Measurements from ENCODE around the gene CHCHD1. TPM values are rescaled to one million over a fixed set of nuclear protein-coding genes. Genes with fewer than 3 reads are reported as not detected.

CHCHD1 gene
- total and polyA plus RNA-seq, 2 donors (not counting 3 experiments of a cell fraction or from before 2014, with no cell fraction given): 31.7 to 39.2 TPM

DNA sequence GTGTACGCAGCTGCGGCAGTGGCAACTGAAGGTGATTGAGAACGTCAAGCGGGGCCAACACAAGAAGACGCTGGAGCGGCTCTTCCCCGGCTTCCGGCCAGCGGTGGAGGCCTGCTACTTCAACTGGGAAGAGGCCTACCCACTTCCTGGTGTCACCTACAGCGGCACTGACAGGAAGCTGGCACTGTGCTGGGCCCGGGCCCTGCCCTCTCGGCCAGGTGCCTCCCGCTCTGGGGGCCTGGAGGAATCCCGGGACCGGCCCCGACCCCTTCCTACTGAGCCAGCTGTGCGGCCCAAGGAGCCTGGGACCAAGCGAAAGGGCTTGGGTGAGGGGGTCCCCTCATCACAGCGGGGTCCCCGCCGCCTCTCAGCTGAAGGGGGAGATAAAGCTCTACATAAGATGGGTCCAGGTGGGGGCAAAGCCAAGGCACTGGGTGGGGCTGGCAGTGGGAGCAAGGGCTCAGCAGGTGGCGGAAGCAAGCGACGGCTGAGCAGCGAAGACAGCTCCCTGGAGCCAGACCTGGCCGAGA lies 10.1 kb downstream of the CHCHD1 start:
- intact Hi-C loops (cut with micrococcal nuclease) (no loop called here), dilution Hi-C loops (cut with MboI; ENCODE audit: extremely low pct_ligation_motif_present, low sequenced_read_pairs) (no loop called here)
- Histone ChIP-seq H3K4me2 (ENCODE audit: insufficient read depth, low read length) (no peak overlapping the region), H2AFZ (ENCODE audit: low read depth, low read length) (no peak overlapping the region), H3K36me3 (ENCODE audit: control insufficient read depth in 2 of 2, extremely low read depth in 1 of 2, insufficient read depth in 2 of 2, low read length in 2 of 2) (peaks cover 25 to 70% of the 10 kb centered on the region in 2 experiments), H3K9ac (replicated peaks; ENCODE audit: extremely low read depth, insufficient read depth, low read length) (no peak overlapping the region), H4K20me1 (replicated peaks; ENCODE audit: control insufficient read depth, extremely low read depth, insufficient read depth, low read length) (peaks cover 3% of the 10 kb centered on the region), H3K79me2 (ENCODE audit: control insufficient read depth, insufficient read depth, low read length) (peaks cover 15% of the 10 kb centered on the region), H3K4me3 (replicated peaks in 1 of 3; ENCODE audit: insufficient read depth in 1 of 3, low read depth in 1 of 3, low read length in 3 of 3) (no peak overlapping the region), H3K27me3 (ENCODE audit: control insufficient read depth in 2 of 2, insufficient read depth in 2 of 2, low read length in 2 of 2) (no peaks in the 10 kb centered on the region), H3K9me1 (replicated peaks; ENCODE audit: control insufficient read depth, extremely low read depth, insufficient read depth, low read length) (no peaks in the 10 kb centered on the region), H3K4me1 (ENCODE audit: control insufficient read depth, extremely low read depth, insufficient read depth, low read length) (peaks cover 5% of the 10 kb centered on the region), H3K27ac (ENCODE audit: insufficient read depth, low read depth, low read length) (no peak overlapping the region), H3K9me3 (replicated peaks; ENCODE audit: control insufficient read depth, insufficient read depth, low read length) (no peaks in the 10 kb centered on the region)
- ChIA-PET CTCF (no interaction called here), POLR2A (no interaction called here)
- FAIRE-seq (no peak), DNase-seq (ENCODE audit: low read depth, low spot score) (no peak)
- no TSS peak for BruUV-seq (replicated peaks)
- TF ChIP-seq GATA2 (IDR thresholded peaks at IDR 0.05; ENCODE audit: insufficient read depth, insufficient read length, low read depth, low read length): no peak
- no peak for TF ChIP-seq POLR2A (IDR thresholded peaks at IDR 0.05; ENCODE audit: low read depth, low read length)
- no peak for TF ChIP-seq EZH2 (IDR thresholded peaks at IDR 0.05; ENCODE audit: borderline replicate concordance, low read depth, low read length, severe bottlenecking)
- TF ChIP-seq, protein P1, sequence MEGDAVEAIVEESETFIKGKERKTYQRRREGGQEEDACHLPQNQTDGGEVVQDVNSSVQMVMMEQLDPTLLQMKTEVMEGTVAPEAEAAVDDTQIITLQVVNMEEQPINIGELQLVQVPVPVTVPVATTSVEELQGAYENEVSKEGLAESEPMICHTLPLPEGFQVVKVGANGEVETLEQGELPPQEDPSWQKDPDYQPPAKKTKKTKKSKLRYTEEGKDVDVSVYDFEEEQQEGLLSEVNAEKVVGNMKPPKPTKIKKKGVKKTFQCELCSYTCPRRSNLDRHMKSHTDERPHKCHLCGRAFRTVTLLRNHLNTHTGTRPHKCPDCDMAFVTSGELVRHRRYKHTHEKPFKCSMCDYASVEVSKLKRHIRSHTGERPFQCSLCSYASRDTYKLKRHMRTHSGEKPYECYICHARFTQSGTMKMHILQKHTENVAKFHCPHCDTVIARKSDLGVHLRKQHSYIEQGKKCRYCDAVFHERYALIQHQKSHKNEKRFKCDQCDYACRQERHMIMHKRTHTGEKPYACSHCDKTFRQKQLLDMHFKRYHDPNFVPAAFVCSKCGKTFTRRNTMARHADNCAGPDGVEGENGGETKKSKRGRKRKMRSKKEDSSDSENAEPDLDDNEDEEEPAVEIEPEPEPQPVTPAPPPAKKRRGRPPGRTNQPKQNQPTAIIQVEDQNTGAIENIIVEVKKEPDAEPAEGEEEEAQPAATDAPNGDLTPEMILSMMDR (IDR thresholded peaks at IDR 0.05; ENCODE audit: extremely low read depth in 1 of 2, insufficient read depth in 1 of 2, low read depth in 1 of 2, low read length in 2 of 2): no peak
- TF ChIP-seq MYC (IDR thresholded peaks at IDR 0.05; ENCODE audit: low read depth, low read length): no peak
- TF ChIP-seq FOS (IDR thresholded peaks at IDR 0.05; ENCODE audit: borderline replicate concordance, insufficient read depth, low read length): no peak
- no peak for TF ChIP-seq POLR2AphosphoS5 (IDR thresholded peaks at IDR 0.05; ENCODE audit: insufficient read depth, low read depth, low read length)
- TF ChIP-seq JUN (IDR thresholded peaks at IDR 0.05; ENCODE audit: borderline replicate concordance, insufficient read depth, insufficient read length, low read depth): no peak
- TF ChIP-seq, protein P2, sequence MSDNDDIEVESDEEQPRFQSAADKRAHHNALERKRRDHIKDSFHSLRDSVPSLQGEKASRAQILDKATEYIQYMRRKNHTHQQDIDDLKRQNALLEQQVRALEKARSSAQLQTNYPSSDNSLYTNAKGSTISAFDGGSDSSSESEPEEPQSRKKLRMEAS (IDR thresholded peaks at IDR 0.05; ENCODE audit: insufficient read depth, insufficient read length): no peak
